Panc1 (cell line): Measurements from ENCODE around the gene EFCAB10.

Source experiments
- POLR2AphosphoS5 ChIP-seq: IDR thresholded peaks from 2 replicates; pipeline ENCODE4 v1.6.1; 2012; ENCODE audit warnings: mild to moderate bottlenecking, low read depth, low read length, moderate library complexity
- TF ChIP-seq, protein P1 (sequence below): fragments of 450-650 bp; IDR thresholded peaks from 2 replicates; pipeline ENCODE4 v1.5.1; 2017; ENCODE audit warnings: mild to moderate bottlenecking
- TF ChIP-seq, protein P2 (sequence below), 2 experiments: IDR thresholded peaks; 2 replicates each; pipeline ENCODE4 v1.6.1; 2011 to 2012; ENCODE audit warnings: low read depth in 2 of 2, control low read depth in 1 of 2, low read length in 1 of 2, mild to moderate bottlenecking in 1 of 2, moderate library complexity in 1 of 2; ENCODE audit not compliant: insufficient read depth in 1 of 2

DNA sequence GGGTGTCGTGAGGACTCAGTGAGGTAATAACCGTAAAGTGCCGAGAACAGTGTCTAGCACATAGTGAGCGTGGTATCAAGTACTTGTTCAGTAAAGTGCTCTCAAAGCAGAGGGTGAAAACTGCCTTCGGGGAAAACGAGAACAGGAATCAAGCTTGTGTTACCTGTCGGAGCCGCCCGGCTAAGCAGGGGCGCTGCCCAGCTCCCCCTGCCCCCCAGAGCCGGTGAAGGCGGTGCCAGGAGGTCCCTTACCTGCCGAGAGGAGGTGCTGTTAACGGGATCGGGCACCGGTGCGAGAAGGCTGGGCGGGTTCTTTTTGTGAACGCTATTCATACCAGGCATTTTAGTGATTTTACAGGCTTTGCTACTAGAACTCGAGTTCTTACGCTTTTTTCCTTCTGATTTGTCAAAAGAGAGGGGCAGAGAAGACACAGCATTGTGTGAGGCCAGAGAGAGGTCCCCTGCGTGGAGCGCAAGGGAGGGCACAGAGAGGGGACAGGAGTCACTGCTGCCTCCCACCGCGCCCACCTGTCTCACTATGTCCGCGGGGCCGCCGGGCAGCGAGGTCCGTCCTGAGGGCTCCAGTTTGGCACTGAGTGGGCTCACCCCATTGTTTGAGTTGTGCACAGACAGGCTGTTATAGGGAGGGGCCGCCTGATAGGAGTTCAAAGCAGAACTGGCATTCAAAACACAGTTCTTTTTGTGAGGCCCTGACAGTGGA, 32.5 kb upstream of the EFCAB10 start:
- TF ChIP-seq, protein P1, sequence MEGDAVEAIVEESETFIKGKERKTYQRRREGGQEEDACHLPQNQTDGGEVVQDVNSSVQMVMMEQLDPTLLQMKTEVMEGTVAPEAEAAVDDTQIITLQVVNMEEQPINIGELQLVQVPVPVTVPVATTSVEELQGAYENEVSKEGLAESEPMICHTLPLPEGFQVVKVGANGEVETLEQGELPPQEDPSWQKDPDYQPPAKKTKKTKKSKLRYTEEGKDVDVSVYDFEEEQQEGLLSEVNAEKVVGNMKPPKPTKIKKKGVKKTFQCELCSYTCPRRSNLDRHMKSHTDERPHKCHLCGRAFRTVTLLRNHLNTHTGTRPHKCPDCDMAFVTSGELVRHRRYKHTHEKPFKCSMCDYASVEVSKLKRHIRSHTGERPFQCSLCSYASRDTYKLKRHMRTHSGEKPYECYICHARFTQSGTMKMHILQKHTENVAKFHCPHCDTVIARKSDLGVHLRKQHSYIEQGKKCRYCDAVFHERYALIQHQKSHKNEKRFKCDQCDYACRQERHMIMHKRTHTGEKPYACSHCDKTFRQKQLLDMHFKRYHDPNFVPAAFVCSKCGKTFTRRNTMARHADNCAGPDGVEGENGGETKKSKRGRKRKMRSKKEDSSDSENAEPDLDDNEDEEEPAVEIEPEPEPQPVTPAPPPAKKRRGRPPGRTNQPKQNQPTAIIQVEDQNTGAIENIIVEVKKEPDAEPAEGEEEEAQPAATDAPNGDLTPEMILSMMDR = no peak
- TF ChIP-seq POLR2AphosphoS5 = no peak
- TF ChIP-seq, protein P2, sequence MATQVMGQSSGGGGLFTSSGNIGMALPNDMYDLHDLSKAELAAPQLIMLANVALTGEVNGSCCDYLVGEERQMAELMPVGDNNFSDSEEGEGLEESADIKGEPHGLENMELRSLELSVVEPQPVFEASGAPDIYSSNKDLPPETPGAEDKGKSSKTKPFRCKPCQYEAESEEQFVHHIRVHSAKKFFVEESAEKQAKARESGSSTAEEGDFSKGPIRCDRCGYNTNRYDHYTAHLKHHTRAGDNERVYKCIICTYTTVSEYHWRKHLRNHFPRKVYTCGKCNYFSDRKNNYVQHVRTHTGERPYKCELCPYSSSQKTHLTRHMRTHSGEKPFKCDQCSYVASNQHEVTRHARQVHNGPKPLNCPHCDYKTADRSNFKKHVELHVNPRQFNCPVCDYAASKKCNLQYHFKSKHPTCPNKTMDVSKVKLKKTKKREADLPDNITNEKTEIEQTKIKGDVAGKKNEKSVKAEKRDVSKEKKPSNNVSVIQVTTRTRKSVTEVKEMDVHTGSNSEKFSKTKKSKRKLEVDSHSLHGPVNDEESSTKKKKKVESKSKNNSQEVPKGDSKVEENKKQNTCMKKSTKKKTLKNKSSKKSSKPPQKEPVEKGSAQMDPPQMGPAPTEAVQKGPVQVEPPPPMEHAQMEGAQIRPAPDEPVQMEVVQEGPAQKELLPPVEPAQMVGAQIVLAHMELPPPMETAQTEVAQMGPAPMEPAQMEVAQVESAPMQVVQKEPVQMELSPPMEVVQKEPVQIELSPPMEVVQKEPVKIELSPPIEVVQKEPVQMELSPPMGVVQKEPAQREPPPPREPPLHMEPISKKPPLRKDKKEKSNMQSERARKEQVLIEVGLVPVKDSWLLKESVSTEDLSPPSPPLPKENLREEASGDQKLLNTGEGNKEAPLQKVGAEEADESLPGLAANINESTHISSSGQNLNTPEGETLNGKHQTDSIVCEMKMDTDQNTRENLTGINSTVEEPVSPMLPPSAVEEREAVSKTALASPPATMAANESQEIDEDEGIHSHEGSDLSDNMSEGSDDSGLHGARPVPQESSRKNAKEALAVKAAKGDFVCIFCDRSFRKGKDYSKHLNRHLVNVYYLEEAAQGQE (IDR thresholded peaks at IDR 0.05; ENCODE audit: insufficient read depth in 1 of 2, low read depth in 2 of 2, low read length in 1 of 2) = no peak
